Tongue (tissue), 2 donors: ENCODE data around the gene SOBP. TPM values are rescaled to one million over a fixed set of nuclear protein-coding genes. Genes with fewer than 3 reads are reported as not detected.
A peak's percentile ranks its signal among the peaks of the same experiment; 100 is the strongest.

Experiments
- DNase-seq: peaks from one replicate; pipeline ENCODE4 v3.0.0-alpha.2; 2015
- total RNA-seq: library from RNA; depleted of rRNA; stranded (reverse); fragments of >200 nt; gene quantifications from one replicate; pipeline ENCODE4 v1.2.3, GENCODE V29; 2014

SOBP gene
- total RNA-seq, 1 donor from 2014 or later, result 19.2 TPM

GRCh38 chr6:107695061-107695720, 205.3 kb downstream of the SOBP start:
- no peak for DNase-seq

- DNase-seq, result peak; percentile 31
These were observed 207.8 kb downstream of the SOBP start for GRCh38 chr6:107697682-107698081.

- no peak for DNase-seq
These were observed 208.2 kb downstream of the SOBP start for GRCh38 chr6:107698146-107698545.

GRCh38 chr6:107699254-107699653, 209.3 kb downstream of the SOBP start:
- no peak for DNase-seq

GRCh38 chr6:107699697-107700325, 209.9 kb downstream of the SOBP start:
- DNase-seq, result no peak

- no peak for DNase-seq
These were observed 213.7 kb downstream of the SOBP start for GRCh38 chr6:107703606-107704005.

- peak; percentile 88 for DNase-seq
These were observed 214.6 kb downstream of the SOBP start for GRCh38 chr6:107704347-107705013.

GRCh38 chr6:107706516-107707115, 216.7 kb downstream of the SOBP start:
- no peak for DNase-seq

GRCh38 chr6:107707346-107708275, 217.7 kb downstream of the SOBP start:
- no peak for DNase-seq

- DNase-seq, result no peak
These were observed 218.5 kb downstream of the SOBP start for GRCh38 chr6:107708435-107708834.

GRCh38 chr6:107709341-107709740, 219.4 kb downstream of the SOBP start:
- DNase-seq, result no peak

Other genes starting within 250 kb of the SOBP start
- gene PDSS2, start 30.6 kb upstream of the SOBP start, total RNA-seq, result 11.6 TPM